Non-pigmented ciliary epithelial cell (primary cell): Measurements from ENCODE around the gene OR2S2.
"Not testable (repeated sequence)": the region's sequence is repeated elsewhere in the genome, so short reads cannot be mapped to it uniquely, and the experiment has no call there.

Source experiments
- DNase-seq: peaks from one replicate; pipeline ENCODE4 v3.0.0-alpha.2; 2010; ENCODE audit warnings: low read depth

OR2S2 gene

GRCh38 chr9:35933550-35934067 lies 24.3 kb downstream of the OR2S2 start:
- DNase-seq = no peak

- DNase-seq = no peak
Measured at GRCh38 chr9:35932735-35933134, 25.2 kb downstream of the OR2S2 start.

GRCh38 chr9:35930989-35931388 lies 27.0 kb downstream of the OR2S2 start:
- no peak for DNase-seq

GRCh38 chr9:35930521-35930920 lies 27.4 kb downstream of the OR2S2 start:
- DNase-seq = no peak

GRCh38 chr9:35929453-35929718 lies 28.6 kb downstream of the OR2S2 start:
- DNase-seq = no peak

- DNase-seq = no peak
Measured at GRCh38 chr9:35928591-35929452, 29.1 kb downstream of the OR2S2 start.

GRCh38 chr9:35923927-35924763 lies 33.8 kb downstream of the OR2S2 start:
- no peak for DNase-seq

- no peak for DNase-seq
Measured at GRCh38 chr9:35923598-35923926, 34.4 kb downstream of the OR2S2 start.

- no peak for DNase-seq
Measured at GRCh38 chr9:35920051-35920620, 37.8 kb downstream of the OR2S2 start.

- no peak for DNase-seq
Measured at GRCh38 chr9:35919212-35920008, 38.5 kb downstream of the OR2S2 start.

- no peak for DNase-seq
Measured at GRCh38 chr9:35918780-35919179, 39.2 kb downstream of the OR2S2 start.

GRCh38 chr9:35917261-35917660 lies 40.7 kb downstream of the OR2S2 start:
- no peak for DNase-seq

GRCh38 chr9:35915681-35916294 lies 42.2 kb downstream of the OR2S2 start:
- no peak for DNase-seq

GRCh38 chr9:35914301-35914807 lies 43.6 kb downstream of the OR2S2 start:
- no peak for DNase-seq

- DNase-seq = not testable (repeated sequence)
Measured at GRCh38 chr9:35913429-35913828, 44.5 kb downstream of the OR2S2 start.

- DNase-seq = no peak
Measured at GRCh38 chr9:35912791-35913400, 45.1 kb downstream of the OR2S2 start.

- DNase-seq = no peak
Measured at GRCh38 chr9:35911690-35912089, 46.3 kb downstream of the OR2S2 start.

GRCh38 chr9:35910613-35911359 lies 47.2 kb downstream of the OR2S2 start:
- no peak for DNase-seq

GRCh38 chr9:35909687-35910612 lies 48.0 kb downstream of the OR2S2 start:
- DNase-seq = no peak
